HG02642 (cell line): Measurements from ENCODE around the gene CTXN1.
"Not testable (repeated sequence)": the region's sequence is repeated elsewhere in the genome, so short reads cannot be mapped to it uniquely, and the experiment has no call there.

Source experiments
- ATAC-seq: cut with Tn5 transposase; IDR thresholded peaks from one replicate; pipeline ENCODE4 v1.9.1; 2021; ENCODE audit warnings: mild to moderate bottlenecking; ENCODE audit not compliant: unreplicated experiment, poor library complexity

The CTXN1 gene

GRCh38 chr19:7953060-7953459 lies 27.1 kb upstream of the CTXN1 start:
- no peak for ATAC-seq

- no peak for ATAC-seq
Observed at GRCh38 chr19:7947939-7948338, 22.0 kb upstream of the CTXN1 start.

DNA sequence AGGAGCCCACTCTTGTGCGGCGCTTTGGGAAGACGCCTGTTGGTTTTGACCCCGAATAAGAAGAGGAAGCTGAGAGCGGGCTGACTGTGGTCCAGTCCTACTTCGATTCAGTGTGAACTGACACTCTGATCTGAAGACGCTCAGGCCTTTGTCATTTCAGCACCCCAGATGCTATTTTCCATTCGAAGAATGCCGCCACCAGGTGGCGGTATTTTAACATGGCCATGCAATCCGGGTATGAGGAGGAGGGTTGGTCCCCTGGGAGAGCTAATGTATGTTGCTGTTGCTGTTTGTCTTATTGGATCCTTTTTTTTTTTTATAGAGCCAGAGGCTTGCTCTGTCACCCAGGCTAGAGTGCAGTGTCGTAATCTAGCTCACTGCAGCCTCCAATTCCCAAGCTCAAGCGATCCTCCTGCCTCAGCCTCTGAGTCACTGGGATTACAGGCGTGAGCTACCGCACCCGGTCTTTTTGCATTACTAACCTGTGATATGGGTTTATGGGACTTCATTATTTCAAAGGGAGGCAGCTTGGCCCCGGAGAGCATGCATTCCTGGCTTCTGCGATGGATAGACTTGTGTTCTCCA lies 18.3 kb upstream of the CTXN1 start:
- ATAC-seq, result peak; percentile 24

GRCh38 chr19:7943444-7944176 lies 17.7 kb upstream of the CTXN1 start, which contains the start of gene TIMM44:
Gene TIMM44 (minus strand): TSS chr19:7943666. CDS start chr19:7943651, 15 bp downstream.
- peak; percentile 96 for ATAC-seq

- peak; percentile 19 for ATAC-seq
Observed at GRCh38 chr19:7942981-7943443, 17.1 kb upstream of the CTXN1 start.

DNA sequence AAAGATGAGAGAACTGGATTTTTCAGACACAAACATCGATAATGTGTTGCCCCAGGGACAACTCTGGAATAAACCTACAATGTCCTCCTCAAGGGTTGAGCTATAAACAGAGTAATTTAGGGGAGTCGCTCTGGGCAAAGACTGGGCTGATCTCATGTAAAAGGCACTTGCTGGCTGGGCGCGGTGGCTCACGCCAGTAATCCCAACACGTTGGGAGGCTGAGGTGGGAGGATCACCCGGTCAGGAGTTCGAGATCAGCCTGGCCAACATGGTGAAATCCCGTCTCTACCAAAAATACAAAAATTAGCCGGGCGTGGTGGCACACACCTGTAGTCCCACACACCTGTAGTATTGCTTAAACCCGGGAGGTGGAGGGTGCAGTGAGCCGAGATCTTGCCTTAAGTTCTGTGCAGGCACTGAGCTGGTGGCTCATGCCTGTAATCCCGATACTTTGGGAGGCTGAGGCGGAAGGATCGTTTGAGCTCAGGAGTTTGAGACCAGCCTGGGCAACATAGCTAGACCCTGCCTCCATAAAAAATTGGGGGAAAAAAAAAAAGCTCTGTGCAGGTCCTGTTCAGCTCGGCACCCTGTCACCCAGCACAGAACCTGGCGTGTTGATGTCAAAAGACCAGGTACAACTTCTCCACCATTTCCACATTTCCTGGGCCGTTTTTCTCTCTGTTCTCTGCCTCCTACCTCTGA lies 16.1 kb upstream of the CTXN1 start:
- no peak for ATAC-seq

DNA sequence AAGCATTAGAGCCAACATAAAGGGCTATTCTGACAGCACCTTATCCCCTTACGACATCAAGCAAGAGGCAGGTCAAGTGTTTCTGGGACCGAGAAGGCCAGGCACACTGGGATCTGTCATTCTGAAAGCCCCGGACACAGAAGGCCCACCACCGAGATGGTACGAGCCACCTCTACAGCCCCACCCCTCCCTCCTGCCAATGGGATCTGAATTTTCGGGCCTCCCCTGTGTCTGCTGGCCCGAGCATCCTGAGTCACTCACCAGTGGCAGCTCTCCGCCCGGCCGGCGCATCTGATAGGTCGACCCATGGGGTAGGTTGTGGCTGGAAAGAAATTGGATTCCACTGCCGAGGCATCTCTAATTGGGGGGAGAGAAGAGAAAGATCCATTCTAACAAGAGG lies 14.9 kb upstream of the CTXN1 start:
- ATAC-seq, result no peak

- no peak for ATAC-seq
Observed at GRCh38 chr19:7934766-7935165, 8.8 kb upstream of the CTXN1 start.

DNA sequence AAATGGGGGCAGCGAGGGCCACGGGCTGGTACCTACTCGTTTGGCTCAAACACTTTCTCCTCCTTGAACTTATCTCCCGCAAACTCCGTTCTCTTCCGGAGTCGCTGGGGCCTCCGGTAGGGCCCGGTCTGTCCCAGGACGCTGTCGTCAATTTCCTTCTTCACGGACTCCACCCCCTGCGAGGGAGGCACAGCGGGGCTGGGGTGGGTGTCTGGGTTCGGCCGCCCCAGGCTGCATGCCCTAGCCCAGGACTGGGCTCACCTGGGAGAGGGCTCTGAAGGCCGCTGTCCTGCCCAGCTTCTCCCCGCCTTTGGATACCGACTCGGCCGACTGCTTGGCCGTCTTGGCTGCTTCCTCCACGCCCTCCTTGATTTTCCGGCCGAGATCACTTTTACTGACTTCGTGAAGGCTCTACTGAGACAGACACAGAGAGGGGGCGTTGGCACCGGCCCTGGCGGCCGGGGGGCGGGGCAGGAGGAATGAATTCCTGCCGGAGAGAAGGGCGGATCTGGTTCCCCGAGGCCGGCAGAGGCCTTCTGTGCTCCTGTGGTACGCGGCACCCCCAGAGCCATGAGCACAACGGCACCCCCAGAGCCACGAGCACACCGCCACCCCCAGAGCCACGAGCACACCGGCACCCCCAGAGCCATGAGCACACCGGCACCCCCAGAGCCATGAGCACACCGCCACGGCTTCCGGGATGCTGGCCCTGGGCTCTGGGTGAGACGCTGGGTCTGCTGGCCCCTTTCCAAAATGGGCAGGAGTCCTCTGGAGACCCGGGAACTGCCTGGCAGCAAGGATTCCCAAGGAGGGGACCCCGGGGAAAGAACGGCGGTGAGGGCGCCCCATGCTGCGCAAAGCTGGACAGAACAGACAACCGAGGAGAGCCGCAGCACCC lies 8.1 kb upstream of the CTXN1 start:
- ATAC-seq, result no peak

DNA sequence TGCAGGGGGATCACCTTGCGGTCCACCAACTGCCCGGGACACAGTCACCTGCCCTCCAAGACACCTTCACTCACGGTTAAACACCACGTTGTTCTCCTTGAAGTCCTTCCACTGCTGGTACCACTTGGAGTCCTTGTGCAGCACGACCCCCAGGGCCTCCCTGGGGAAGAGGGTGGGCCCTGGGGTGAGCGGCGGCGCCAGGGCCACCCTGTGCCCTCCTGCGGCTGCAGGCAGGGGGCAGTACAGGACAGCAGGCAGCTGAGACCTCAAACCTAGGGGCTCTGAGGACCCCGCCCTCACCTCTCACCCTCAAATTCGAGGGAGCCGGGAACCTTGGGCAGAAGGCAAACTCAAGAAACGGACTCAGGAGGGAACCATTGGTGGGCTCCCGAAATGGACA lies 7.5 kb upstream of the CTXN1 start:
- no peak for ATAC-seq

DNA sequence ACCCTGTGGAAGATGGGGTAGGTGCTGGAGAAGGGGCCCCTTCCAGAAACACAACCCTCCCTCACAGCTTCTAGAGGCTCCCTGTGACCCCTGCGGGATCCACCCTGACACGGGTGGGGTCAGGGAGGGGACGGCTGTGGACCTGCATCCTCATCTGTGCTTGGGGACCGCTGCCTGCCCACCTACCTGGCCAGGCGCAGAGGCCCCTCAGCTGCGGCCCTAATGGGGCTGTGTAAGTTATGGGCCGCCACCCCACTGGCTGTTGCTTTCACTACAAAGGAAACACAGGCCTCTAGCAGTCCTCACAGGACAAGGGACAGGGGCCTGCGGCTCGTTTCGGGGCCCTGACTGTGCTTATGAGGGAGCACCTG lies 7.0 kb upstream of the CTXN1 start:
- no peak for ATAC-seq

GRCh38 chr19:7932276-7932929 lies 6.5 kb upstream of the CTXN1 start:
- ATAC-seq, result no peak

GRCh38 chr19:7931221-7932061 lies 5.5 kb upstream of the CTXN1 start:
- ATAC-seq, result no peak

DNA sequence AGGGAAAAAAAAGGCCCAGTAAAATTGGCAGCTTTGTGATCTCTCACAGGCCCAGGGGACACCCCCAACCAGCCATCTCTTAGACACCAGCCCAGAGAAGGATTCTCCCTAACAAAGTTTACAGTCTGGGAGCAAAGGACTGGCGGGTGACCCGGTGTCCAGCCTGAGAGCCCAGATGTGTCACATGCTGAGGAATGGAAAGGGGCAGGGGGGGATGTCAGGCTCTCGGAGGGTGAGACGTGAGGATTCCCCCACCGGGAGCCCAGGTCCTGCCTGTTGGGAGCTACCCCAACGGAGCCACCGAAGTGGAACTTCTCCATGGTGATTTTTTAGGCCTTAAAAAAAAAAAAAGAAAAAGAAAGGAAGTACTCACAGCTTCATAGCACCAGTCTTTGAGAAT lies 4.8 kb upstream of the CTXN1 start:
- ATAC-seq, result no peak

- not testable (repeated sequence) for ATAC-seq
Observed at GRCh38 chr19:7930030-7930429, 4.1 kb upstream of the CTXN1 start.

DNA sequence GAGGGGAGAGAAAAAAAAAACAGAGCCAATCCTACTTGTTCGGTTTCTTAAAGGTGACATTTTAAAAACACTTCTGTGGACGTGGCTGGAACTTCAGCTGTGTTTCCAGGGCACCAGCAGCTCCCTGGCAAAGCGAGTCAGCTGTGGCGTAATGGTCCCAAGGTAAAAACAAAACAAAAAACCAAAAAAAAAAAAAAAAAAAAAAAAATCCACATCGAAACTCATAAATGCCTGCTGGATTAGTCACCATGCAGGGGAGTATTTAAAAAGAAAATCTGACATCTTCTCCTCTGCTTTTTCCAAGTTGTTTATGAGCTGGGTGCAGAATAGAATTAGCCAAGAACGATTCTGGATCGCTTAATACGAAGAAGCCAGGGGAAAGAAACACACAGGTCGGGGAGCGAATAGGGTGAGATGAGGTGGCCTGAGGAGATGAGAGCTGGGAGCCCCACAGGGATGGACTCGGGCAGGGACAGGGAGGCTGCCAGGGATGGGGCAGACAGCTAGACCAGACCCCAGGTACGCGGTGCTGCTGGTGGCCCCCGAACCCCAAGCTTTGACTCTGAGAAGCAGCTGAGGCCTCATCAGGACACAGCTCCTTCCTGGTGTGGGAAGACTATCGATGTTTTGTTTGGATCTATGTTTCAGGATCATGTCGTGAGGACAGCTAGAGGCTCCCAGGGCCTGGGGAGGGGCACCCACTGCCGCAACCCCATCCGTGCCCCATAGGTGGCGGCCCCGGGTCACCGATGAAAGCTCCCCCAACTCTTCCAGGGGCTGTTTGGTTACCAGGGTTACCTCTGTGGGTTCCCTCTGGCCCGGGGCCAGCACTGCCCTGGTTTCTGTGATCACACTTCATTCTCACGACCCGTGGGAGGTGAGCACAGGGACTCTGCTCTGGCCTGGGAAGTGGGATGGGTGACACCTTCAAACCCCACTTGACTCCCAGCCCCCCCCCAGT lies 3.1 kb upstream of the CTXN1 start:
- no peak for ATAC-seq

- no peak for ATAC-seq
Observed at GRCh38 chr19:7928334-7928706, 2.4 kb upstream of the CTXN1 start.
